Mesenteric fat pad (tissue), 1 donor: ENCODE data around the gene GBP3. TPM values are rescaled to one million over a fixed set of nuclear protein-coding genes. Genes with fewer than 3 reads are reported as not detected.
"Not testable (repeated sequence)": the region's sequence is repeated elsewhere in the genome, so short reads cannot be mapped to it uniquely, and the experiment has no call there.

Experiments used
- DNase-seq: peaks from one replicate; pipeline ENCODE4 v3.0.0-alpha.2; 2020; ENCODE audit warnings: low spot score
- total RNA-seq: library from RNA; stranded (reverse); fragmentation: NEBNext Ultra II Directional; extraction: Animal tissue kit (Norgen Biotek cat#: 25700); gene quantifications from one replicate; pipeline ENCODE4 v1.2.1, GENCODE V29; 2021
- donor health status: DM: yes; HTN: yes; CAD: no.

The GBP3 gene
- total RNA-seq, 1 donor from 2014 or later: 10.3 TPM

DNA sequence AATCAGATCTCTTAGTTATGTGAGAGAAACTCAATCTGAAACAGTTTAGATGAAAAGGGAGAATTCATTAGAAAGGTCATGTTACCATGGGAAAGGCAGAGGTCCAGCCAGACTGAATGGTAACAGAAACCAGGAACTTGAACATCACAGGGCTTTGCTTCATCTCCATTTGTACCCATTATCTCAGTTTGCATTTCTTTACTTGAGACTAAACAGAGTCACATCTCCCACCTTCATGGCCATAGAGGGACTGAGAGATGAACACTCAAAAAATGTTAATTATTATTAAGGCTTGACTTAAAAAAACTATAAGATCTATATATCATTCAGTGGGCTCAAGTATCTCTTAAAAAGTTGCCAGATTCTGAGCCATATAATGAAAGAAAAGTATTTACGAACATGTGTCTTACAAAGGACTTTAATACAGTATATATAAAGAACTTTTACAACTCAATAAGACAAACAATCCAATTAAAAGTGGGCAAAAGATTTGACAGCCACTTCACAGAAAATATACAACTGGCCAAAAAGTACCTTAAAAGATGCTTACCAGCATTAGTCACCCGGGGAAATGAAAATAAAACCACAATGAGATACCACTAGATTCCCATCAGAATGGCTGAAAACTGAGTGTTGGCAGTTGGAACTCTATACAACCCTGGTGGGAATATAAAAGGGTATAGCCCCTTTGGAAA, 43.5 kb downstream of the GBP3 start:
- no peak for DNase-seq

- DNase-seq: no peak
Observed at GRCh38 chr1:88976235-88976634, 46.4 kb downstream of the GBP3 start.

GRCh38 chr1:88974616-88975172, 48.0 kb downstream of the GBP3 start:
- DNase-seq: not testable (repeated sequence)

- no peak for DNase-seq
Observed at GRCh38 chr1:88973520-88974137, 49.0 kb downstream of the GBP3 start.

- no peak for DNase-seq
Observed at GRCh38 chr1:88961647-88962275, 60.9 kb downstream of the GBP3 start.

GRCh38 chr1:88961081-88961480, 61.6 kb downstream of the GBP3 start:
- no peak for DNase-seq

Other genes starting within 250 kb of the GBP3 start
- gene GTF2B, start 131.3 kb downstream of the GBP3 start, total RNA-seq: 25.4 TPM
- gene KYAT3, start 30.2 kb downstream of the GBP3 start, total RNA-seq: 28.1 TPM
- 31.3 TPM for gene RBMXL1, start 30.2 kb downstream of the GBP3 start, total RNA-seq
- 21.5 TPM for gene GBP1, start 42.3 kb upstream of the GBP3 start, total RNA-seq
- 45.9 TPM for gene GBP2, start 103.2 kb upstream of the GBP3 start, total RNA-seq
- gene GBP7, start 153.1 kb upstream of the GBP3 start, total RNA-seq: not detected
- 9.7 TPM for gene GBP4, start 176.1 kb upstream of the GBP3 start, total RNA-seq
- 2.1 TPM for gene GBP5, start 250.0 kb upstream of the GBP3 start, total RNA-seq